Activated naive CD4-positive, alpha-beta T cell treated with anti-CD3 and anti-CD28 coated beads, Interleukin-2, amount 50 U/mL, for 16 hours (primary cell): ENCODE data around the gene SUGCT.

Source experiments
- DNase-seq: peaks from one replicate; pipeline ENCODE4 v3.0.0-alpha.2; 2020

SUGCT gene

GRCh38 chr7:40891232-40891631 is 756.4 kb downstream of the SUGCT start:
- no peak for DNase-seq

- no peak for DNase-seq
Measured at GRCh38 chr7:40899151-40899550, 764.3 kb downstream of the SUGCT start.

GRCh38 chr7:40899636-40900507 is 765.1 kb downstream of the SUGCT start:
- no peak for DNase-seq

- no peak for DNase-seq
Measured at GRCh38 chr7:40903872-40904271, 769.1 kb downstream of the SUGCT start.

- no peak for DNase-seq
Measured at GRCh38 chr7:40907286-40907685, 772.5 kb downstream of the SUGCT start.

GRCh38 chr7:40909346-40909980 is 774.7 kb downstream of the SUGCT start:
- DNase-seq, result no peak
